B cell (primary cell): ENCODE data around the gene SLC24A4.

Experiments
- EZH2 ChIP-seq: IDR thresholded peaks from 2 replicates; pipeline ENCODE4 v1.6.1; 2012; ENCODE audit warnings: borderline replicate concordance, low read depth, mild to moderate bottlenecking, moderate library complexity, low read length; ENCODE audit not compliant: insufficient read depth, poor library complexity, severe bottlenecking
- TF ChIP-seq, protein P1 (sequence below): fragments of 200-600 bp; IDR thresholded peaks from one replicate; pipeline ENCODE4 v1.8.0; 2022; ENCODE audit warnings: antibody characterized with exemption, mild to moderate bottlenecking

DNA sequence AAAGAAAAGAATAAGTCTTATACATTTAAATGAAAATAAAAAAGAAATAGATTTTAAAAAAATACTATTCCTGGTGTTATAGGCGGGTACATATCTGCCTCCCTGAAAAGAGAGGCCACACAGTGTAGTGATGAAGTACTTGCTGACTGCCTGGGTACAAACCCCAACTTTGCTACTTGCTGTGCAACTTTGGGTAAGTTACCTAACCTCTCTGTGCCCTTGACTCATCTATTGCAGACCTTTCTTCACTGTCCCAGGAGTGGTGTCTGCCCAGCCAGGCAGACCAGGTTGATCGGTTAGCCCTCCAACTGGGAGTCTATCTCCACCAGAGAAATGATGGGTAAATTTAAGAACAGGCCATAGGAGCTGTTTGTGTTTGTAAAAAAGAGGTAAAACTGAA, 82.0 kb downstream of the SLC24A4 start:
- TF ChIP-seq, protein P1, sequence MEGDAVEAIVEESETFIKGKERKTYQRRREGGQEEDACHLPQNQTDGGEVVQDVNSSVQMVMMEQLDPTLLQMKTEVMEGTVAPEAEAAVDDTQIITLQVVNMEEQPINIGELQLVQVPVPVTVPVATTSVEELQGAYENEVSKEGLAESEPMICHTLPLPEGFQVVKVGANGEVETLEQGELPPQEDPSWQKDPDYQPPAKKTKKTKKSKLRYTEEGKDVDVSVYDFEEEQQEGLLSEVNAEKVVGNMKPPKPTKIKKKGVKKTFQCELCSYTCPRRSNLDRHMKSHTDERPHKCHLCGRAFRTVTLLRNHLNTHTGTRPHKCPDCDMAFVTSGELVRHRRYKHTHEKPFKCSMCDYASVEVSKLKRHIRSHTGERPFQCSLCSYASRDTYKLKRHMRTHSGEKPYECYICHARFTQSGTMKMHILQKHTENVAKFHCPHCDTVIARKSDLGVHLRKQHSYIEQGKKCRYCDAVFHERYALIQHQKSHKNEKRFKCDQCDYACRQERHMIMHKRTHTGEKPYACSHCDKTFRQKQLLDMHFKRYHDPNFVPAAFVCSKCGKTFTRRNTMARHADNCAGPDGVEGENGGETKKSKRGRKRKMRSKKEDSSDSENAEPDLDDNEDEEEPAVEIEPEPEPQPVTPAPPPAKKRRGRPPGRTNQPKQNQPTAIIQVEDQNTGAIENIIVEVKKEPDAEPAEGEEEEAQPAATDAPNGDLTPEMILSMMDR = no peak
- no peak for TF ChIP-seq EZH2
